ENCODE measurements around the gene TAGLN.

- TF ChIP-seq CTCF (IDR thresholded peaks at IDR 0.05) = no peak
- no peak for TF ChIP-seq POLR2A (IDR thresholded peaks at IDR 0.05)
These were observed 39.3 kb upstream of the TAGLN start for GRCh38 chr11:117159892-117160291.

Data from right lobe of liver (tissue), 4 donors.